Stromal cell of bone marrow (primary cell): ENCODE data around the gene IL17B.
A peak's percentile ranks its signal among the peaks of the same experiment; 100 is the strongest.

ENCODE experiments used
- DNase-seq: peaks from one replicate; pipeline ENCODE4 v3.0.0-alpha.2; 2012; ENCODE audit warnings: low read depth

The IL17B gene

GRCh38 chr5:149357370-149358293, 21.5 kb downstream of the IL17B start, which contains the start of gene PCYOX1L:
Gene PCYOX1L (plus strand): TSS chr5:149358046. CDS start chr5:149358069, 23 bp downstream.
- DNase-seq = peak; percentile 92

GRCh38 chr5:149356391-149356790, 22.7 kb downstream of the IL17B start:
- DNase-seq = no peak

- no peak for DNase-seq
These were observed 23.4 kb downstream of the IL17B start for GRCh38 chr5:149355688-149356087.

GRCh38 chr5:149353911-149354310, 25.2 kb downstream of the IL17B start:
- DNase-seq = no peak

- DNase-seq = no peak
These were observed 26.9 kb downstream of the IL17B start for GRCh38 chr5:149352169-149352568.

DNA sequence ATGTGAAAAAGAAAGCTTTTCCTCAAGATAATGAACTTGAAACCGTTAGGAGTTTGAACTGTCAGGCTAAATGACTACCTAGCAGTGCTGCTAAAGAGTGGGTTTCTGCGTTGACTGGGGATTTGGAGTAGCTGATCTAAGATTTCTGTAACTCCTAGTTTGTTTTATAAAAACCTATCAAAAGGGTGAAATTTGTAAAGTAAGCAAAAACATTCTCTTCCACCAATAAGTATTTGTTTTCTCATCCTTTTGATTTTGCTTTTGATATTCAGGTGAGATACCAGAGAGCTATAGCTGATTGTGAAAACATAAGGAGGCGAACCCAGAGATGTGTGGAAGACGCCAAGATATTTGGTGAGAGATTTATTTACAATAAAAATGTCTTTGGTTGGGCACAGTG, 29.7 kb downstream of the IL17B start:
- no peak for DNase-seq

GRCh38 chr5:149348518-149348917, 30.6 kb downstream of the IL17B start:
- no peak for DNase-seq

GRCh38 chr5:149345892-149346222, 33.2 kb downstream of the IL17B start:
- DNase-seq = peak; percentile 21

- peak; percentile 96 for DNase-seq
These were observed 33.8 kb downstream of the IL17B start, which contains the start of gene GRPEL2 for GRCh38 chr5:149345147-149345891. Gene GRPEL2 (plus strand): TSS chr5:149345499. CDS start chr5:149345540, 41 bp downstream.

DNA sequence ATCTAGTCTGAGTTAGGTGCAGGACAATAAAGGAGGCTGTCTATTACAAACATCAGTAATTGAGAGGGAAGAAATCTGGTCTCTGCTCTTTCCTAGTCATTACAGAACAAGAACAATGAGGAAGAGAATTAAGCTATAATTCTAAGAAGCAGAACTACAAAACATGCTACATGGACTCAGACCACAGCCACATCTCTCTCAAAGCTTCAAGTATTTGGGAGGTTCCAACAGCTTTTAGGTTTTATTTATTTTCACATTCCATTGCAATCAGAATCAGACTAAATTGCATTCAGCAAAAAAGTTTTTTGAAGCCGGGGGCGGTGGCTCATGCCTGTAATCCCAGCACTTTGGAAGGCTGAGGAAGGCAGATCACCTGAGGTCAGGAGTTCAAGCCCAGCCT, 34.9 kb downstream of the IL17B start:
- no peak for DNase-seq

DNA sequence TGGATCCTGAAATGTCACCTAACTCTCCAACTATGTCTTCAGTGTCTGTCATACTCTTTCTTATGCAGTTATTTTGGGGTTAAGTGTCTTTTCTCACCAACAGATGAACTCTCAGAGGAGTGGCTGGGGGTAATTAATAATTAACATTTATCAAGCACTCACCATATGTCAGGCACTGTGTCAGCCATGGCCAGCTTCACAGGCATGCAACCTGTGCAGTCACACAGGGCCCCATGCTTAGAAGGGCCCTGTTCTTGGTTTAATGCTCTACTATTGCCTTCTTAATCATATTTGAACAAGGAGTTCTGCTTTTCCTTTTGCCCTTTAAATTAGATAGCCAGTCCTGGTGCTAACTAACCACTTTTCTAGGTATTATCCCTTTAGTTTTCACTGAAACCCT, 37.2 kb downstream of the IL17B start:
- no peak for DNase-seq

GRCh38 chr5:149340920-149341319, 38.2 kb downstream of the IL17B start:
- no peak for DNase-seq

GRCh38 chr5:149338364-149338763, 40.7 kb downstream of the IL17B start:
- DNase-seq = no peak

DNA sequence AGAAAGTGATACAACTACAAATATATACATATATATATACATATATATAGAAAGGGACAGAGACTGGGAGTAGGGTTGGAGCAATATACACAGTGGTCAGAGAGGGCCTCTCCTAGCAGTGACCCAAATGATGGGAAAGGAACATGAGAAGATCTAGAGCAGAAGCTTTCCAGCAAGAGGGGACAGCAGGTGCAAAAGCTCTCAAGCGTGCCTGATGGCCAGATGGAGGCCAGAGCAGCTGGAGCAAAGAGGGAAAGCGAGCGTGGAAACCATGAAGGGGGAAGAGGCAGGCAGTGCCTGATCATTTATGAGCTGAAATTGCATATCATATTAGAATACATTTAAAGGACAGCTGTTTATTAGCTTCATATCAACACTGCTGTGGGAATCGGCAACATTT, 41.4 kb downstream of the IL17B start:
- no peak for DNase-seq

DNA sequence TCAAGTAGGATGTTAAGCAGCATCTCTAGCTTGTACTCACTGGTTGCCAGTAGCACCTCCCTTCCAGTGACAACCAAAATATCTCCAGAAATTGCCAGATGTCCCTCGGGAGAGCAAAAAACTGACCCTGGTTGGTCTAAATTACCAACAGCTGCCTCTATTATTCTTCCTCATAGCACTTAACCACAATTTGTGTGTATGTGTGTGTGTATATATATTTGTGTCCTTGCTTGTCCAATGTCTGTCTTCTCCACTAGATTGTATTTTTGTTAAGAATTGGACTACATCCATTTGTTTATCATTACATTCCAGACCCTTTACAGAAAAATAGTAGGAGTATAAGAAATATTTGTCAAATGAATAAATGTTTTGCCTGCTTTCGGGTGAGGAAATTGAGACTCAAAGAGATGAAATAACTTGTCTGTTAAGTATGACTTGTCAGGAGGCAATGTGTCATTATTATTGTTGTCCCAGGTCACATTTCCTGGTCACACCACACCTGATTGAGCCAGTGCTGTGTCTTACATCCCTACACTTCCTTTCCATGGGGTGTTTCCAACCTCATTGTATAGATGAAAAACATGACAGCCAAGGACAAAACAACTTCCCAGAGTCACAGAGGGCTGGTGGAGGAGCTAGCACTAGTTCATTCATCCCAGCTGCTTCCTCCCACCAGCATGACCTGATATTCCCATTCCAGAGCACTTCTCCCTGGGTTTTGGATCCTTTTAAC, 45.2 kb downstream of the IL17B start:
- DNase-seq = no peak

DNA sequence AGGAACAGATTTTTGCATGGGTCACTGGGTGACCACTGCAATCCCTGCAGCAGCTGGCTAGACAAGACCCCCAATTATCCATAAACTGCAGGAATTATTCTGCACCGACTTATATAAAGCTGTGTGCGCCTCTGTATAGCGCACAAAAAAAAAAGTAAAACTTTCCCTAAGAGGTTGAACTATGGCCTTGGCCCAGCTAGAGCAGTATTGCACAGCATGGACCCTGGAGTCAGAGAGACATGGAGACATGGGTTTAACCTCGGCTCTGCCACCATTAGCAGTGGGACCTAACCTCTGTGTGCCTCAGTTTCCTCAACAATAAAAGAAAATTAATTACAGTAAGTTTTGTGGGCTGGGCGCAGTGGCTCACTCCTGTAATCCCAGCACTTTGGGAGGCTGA, 50.9 kb downstream of the IL17B start:
- no peak for DNase-seq

DNA sequence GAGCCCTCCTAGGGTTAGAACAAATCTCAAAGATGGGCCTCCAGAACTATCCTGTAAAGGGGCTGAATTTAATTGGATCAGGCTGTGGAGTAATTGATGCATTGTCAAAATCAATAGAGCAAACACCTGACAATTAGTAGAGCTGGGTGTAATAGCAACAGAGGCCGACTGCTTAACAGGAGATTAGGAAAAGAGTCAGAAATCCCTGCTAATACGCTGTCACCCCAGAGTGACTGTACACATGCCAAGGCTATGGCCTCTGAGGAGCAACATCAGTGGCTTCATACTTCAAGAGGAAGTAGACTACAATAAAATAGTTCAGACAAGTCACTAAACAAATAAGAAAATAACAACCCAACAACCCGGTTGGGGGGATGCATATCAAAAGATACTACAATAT, 52.5 kb downstream of the IL17B start:
- no peak for DNase-seq

- no peak for DNase-seq
These were observed 53.2 kb downstream of the IL17B start for GRCh38 chr5:149325894-149326293.

- no peak for DNase-seq
These were observed 53.8 kb downstream of the IL17B start for GRCh38 chr5:149325166-149325735.

GRCh38 chr5:149324641-149325040, 54.5 kb downstream of the IL17B start:
- DNase-seq = no peak
